OCI-LY3 (cell line): ENCODE data around the gene SMIM36.
"Not testable (repeated sequence)": the region's sequence is repeated elsewhere in the genome, so short reads cannot be mapped to it uniquely, and the experiment has no call there.

Source experiments
- H2AFZ ChIP-seq: fragments of 200-600, 300-600 bp; shearing (Covaris generic); 2 replicates; pipeline ENCODE4 v1.6.0; 2014; ENCODE audit warnings: antibody characterized with exemption, low read depth, low read length
- H3K27ac ChIP-seq: fragments of 200-600, 300-600 bp; sonication (generic); 2 replicates; pipeline ENCODE4 v1.5.1; 2014; ENCODE audit warnings: mild to moderate bottlenecking, low read length, moderate library complexity, mixed read lengths
- H3K27me3 ChIP-seq: fragments of 200-600, 300-600 bp; sonication (generic); 2 replicates; pipeline ENCODE4 v1.6.1; 2014; ENCODE audit warnings: low read depth, low read length, mixed read lengths
- H3K36me3 ChIP-seq: fragments of 200-600, 300-600 bp; sonication (generic); replicated peaks from 2 replicates; pipeline ENCODE3; 2014; ENCODE audit warnings: low read depth, low read length, mixed read lengths
- H3K4me1 ChIP-seq: fragments of 300-600, 200-600 bp; sonication (generic); 2 replicates; pipeline ENCODE4 v1.6.1; 2014; ENCODE audit warnings: low read length, mixed read lengths
- H3K4me2 ChIP-seq: fragments of 200-600, 300-600 bp; sonication (generic); 2 replicates; pipeline ENCODE4 v1.6.1; 2014; ENCODE audit warnings: low read length, mixed read lengths
- H3K4me3 ChIP-seq: fragments of 300-600, 200-600 bp; sonication (generic); 2 replicates; pipeline ENCODE4 v1.5.1; 2014; ENCODE audit warnings: antibody characterized with exemption, mild to moderate bottlenecking, low read length, moderate library complexity
- H3K79me2 ChIP-seq: fragments of 300-600, 200-600 bp; shearing (Covaris generic); 2 replicates; pipeline ENCODE4 v1.6.1; 2014; ENCODE audit warnings: mild to moderate bottlenecking, low read length, mixed read lengths
- H3K9ac ChIP-seq: fragments of 300-600, 200-600 bp; shearing (Covaris generic); 2 replicates; pipeline ENCODE4 v1.6.0; 2014; ENCODE audit warnings: mild to moderate bottlenecking, low read length, moderate library complexity
- H3K9me3 ChIP-seq: fragments of 200-600, 300-600 bp; shearing (Covaris generic); 2 replicates; pipeline ENCODE4 v1.6.1; 2014; ENCODE audit warnings: low read length, mixed read lengths; ENCODE audit not compliant: insufficient read depth
- H4K20me1 ChIP-seq: fragments of 200-600, 300-600 bp; sonication (generic); 2 replicates; pipeline ENCODE4 v1.6.1; 2016; ENCODE audit warnings: low read length, mixed read lengths; ENCODE audit not compliant: insufficient read depth
- EZH2phosphoT487 ChIP-seq: fragments of 200-600 bp; shearing (Covaris generic); IDR thresholded peaks from 2 replicates; pipeline ENCODE4 v1.6.1; 2018; ENCODE audit warnings: antibody characterized with exemption, mixed run types, low read depth
- TF ChIP-seq, protein P1 (sequence below): fragments of 200-600, 300-600 bp; sonication (generic); IDR thresholded peaks from 2 replicates; pipeline ENCODE4 v1.5.1; 2014; ENCODE audit warnings: antibody characterized with exemption, low read length, low read depth

SMIM36 gene

DNA sequence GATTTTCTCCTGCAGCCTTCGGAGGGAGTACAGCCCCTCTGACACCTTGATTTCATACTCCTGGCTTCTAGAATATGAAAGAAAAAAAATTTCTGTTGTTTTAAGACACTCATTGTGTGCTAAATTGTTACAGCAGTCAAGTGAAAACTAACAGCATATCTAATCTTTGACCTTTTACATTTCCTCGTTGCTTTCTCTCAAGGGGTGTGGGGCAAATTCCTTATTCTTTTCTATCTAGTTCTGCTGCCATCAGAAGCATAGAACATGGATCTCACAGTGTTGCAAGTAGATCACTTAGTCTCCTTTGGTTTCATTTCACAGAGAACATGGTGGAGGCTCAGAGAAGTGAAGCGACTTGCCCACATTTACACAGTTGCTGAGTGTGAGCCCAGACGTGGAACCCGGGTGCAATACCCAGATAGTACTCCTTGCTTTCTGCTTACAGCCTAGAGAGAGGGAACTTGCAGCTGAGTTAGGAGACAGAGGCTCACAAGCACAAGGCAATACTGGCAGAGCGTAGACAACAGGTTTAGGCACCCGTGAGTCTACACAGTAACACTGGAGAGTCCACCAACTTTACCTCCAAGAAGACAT, 60.9 kb downstream of the SMIM36 start:
- no peaks in the 10 kb centered on the region for H3K27me3 ChIP-seq
- no peaks in the 10 kb centered on the region for H3K9me3 ChIP-seq
- no peaks in the 10 kb centered on the region for H3K36me3 ChIP-seq
- TF ChIP-seq EZH2phosphoT487 = no peak
- TF ChIP-seq, protein P1, sequence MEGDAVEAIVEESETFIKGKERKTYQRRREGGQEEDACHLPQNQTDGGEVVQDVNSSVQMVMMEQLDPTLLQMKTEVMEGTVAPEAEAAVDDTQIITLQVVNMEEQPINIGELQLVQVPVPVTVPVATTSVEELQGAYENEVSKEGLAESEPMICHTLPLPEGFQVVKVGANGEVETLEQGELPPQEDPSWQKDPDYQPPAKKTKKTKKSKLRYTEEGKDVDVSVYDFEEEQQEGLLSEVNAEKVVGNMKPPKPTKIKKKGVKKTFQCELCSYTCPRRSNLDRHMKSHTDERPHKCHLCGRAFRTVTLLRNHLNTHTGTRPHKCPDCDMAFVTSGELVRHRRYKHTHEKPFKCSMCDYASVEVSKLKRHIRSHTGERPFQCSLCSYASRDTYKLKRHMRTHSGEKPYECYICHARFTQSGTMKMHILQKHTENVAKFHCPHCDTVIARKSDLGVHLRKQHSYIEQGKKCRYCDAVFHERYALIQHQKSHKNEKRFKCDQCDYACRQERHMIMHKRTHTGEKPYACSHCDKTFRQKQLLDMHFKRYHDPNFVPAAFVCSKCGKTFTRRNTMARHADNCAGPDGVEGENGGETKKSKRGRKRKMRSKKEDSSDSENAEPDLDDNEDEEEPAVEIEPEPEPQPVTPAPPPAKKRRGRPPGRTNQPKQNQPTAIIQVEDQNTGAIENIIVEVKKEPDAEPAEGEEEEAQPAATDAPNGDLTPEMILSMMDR = no peak
- H3K4me1 ChIP-seq = peaks cover 17% of the 10 kb centered on the region
- no peak overlapping the region for H3K4me3 ChIP-seq
- no peak overlapping the region for H3K4me2 ChIP-seq
- H2AFZ ChIP-seq = no peak overlapping the region
- H3K79me2 ChIP-seq = no peaks in the 10 kb centered on the region
- H3K27ac ChIP-seq = no peak overlapping the region
- H3K9ac ChIP-seq = no peak overlapping the region
- H4K20me1 ChIP-seq = no peaks in the 10 kb centered on the region

DNA sequence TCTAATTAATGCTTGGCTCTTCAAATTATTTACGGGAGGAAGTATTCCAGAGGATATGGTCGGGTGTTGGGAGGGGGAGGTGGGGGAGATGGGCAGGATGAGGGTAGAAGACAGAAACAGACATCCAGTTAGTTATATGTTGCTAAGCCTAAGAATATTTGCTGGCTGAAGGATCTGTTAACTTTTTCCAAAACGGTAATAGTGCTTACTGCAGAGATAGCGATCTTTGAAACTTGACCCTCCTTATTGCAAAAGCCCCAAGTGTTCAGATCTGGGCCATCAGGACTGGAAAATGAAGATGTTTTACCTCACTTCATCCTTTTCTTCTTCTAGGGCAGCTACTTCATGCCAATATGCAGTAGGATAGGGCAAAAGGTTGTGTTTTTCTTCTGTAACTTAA, 62.6 kb downstream of the SMIM36 start:
- H3K4me2 ChIP-seq = no peak overlapping the region
- H3K79me2 ChIP-seq = no peaks in the 10 kb centered on the region
- TF ChIP-seq EZH2phosphoT487 = no peak
- TF ChIP-seq, protein P1 = no peak

DNA sequence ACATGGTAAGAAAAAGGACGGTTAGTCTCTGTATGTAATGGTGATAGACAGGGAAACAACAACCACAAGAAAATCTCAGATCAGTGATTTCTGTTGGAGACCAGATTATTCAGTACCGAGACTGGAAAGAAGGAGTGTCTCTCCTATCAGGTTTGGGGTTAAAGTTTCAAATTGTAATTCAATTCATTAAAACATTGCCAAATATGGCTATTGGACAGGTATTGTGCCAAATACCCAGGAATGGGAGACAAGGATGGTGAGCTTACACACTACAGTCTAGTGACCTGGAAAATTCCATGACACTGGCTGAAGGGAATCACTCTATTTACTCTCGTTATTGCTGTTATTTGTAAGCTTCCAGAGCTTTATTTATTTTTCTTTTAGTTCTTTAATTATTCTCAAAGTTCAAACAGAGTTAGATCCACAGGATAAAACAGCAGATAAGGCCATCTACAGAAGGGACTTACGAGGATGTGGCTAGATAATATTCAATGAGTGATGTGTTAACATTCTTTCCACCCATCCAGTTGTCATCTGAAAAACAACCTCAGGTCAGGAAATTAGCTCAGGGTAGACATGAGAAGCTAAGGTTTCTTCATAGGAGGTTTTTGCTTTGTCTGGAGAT, 64.6 kb downstream of the SMIM36 start:
- no peak overlapping the region for H3K4me3 ChIP-seq
- no peaks in the 10 kb centered on the region for H4K20me1 ChIP-seq
- H3K4me1 ChIP-seq = peaks cover 41% of the 10 kb centered on the region
- no peaks in the 10 kb centered on the region for H3K9me3 ChIP-seq
- no peaks in the 10 kb centered on the region for H3K36me3 ChIP-seq
- H3K27me3 ChIP-seq = no peaks in the 10 kb centered on the region
- no peak overlapping the region for H3K27ac ChIP-seq
- TF ChIP-seq, protein P1 = no peak
- TF ChIP-seq EZH2phosphoT487 = no peak
- H2AFZ ChIP-seq = no peak overlapping the region
- H3K4me2 ChIP-seq = no peak overlapping the region
- H3K9ac ChIP-seq = no peak overlapping the region
- H3K79me2 ChIP-seq = no peaks in the 10 kb centered on the region

More for the DNA sequence above, 62.6 kb downstream of the SMIM36 start:
- H3K4me1 ChIP-seq = peaks cover 33% of the 10 kb centered on the region
- H4K20me1 ChIP-seq = no peaks in the 10 kb centered on the region
- no peak overlapping the region for H3K27ac ChIP-seq
- no peak overlapping the region for H2AFZ ChIP-seq
- H3K27me3 ChIP-seq = no peaks in the 10 kb centered on the region
- no peak overlapping the region for H3K9ac ChIP-seq
- no peak overlapping the region for H3K4me3 ChIP-seq
- no peaks in the 10 kb centered on the region for H3K9me3 ChIP-seq
- H3K36me3 ChIP-seq = no peaks in the 10 kb centered on the region

DNA sequence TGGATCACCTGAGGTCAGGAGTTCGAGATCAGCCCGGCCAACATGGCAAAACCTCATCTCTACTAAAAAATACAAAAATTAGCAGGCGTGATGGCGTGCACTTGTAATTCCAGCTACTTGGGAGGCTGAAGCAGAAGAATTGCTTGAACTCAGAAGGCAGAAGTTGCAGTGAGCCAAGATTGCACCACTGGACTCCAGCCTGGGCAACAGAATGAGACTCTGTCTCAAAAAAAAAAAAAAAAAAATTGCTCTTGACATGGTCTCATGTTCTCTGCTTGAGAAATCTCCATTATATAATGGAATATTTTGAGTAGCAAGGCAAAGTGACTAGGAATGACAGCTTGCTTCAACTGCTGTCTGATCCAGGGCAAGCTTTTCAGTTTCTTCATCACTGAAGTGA, 65.2 kb downstream of the SMIM36 start:
- not testable (repeated sequence) for H3K36me3 ChIP-seq, H3K9me3 ChIP-seq, H3K4me3 ChIP-seq, H2AFZ ChIP-seq, H4K20me1 ChIP-seq, H3K27me3 ChIP-seq, H3K79me2 ChIP-seq, H3K9ac ChIP-seq
- peaks cover 47% of the 10 kb centered on the region for H3K4me1 ChIP-seq
- H3K4me2 ChIP-seq = peak overlapping the region; percentile 83; the same call in 1 of the 2 replicates
- peak overlapping the region; percentile 89 for H3K27ac ChIP-seq
